WTC11 (cell line): ENCODE measurements around the gene TNS3.
"Not testable (repeated sequence)": the region's sequence is repeated elsewhere in the genome, so short reads cannot be mapped to it uniquely, and the experiment has no call there.

Source experiments
- ARID4B ChIP-seq: sonication (generic); formaldehyde crosslinking; IDR thresholded peaks from 2 replicates; pipeline ENCODE4 v1.8.0; 2023; ENCODE audit warnings: missing genetic modification reagents, mild to moderate bottlenecking, borderline replicate concordance
- CTCF ChIP-seq: fragments of 200-600 bp; IDR thresholded peaks from 2 replicates; pipeline ENCODE4 v1.8.0; 2022; ENCODE audit warnings: antibody characterized with exemption
- E2F5 ChIP-seq: sonication (generic); formaldehyde crosslinking; IDR thresholded peaks from 2 replicates; pipeline ENCODE4 v1.8.1; 2022; ENCODE audit warnings: mild to moderate bottlenecking, moderate library complexity, missing genetic modification reagents
- ELF4 ChIP-seq: sonication (generic); formaldehyde crosslinking; IDR thresholded peaks from 2 replicates; pipeline ENCODE4 v1.8.1; 2022; ENCODE audit warnings: low read depth, mild to moderate bottlenecking, moderate library complexity, missing genetic modification reagents
- FOXK1 ChIP-seq: sonication (generic); formaldehyde crosslinking; IDR thresholded peaks from 2 replicates; pipeline ENCODE4 v1.8.0; 2022; ENCODE audit warnings: mild to moderate bottlenecking, moderate library complexity, missing genetic modification reagents
- GRHL2 ChIP-seq: fragments of 250-450 bp; sonication (Bioruptor Pico); IDR thresholded peaks from 2 replicates; pipeline ENCODE4 v1.8.0; 2022; ENCODE audit warnings: mild to moderate bottlenecking, moderate library complexity; ENCODE audit not compliant: insufficient replicate concordance, severe bottlenecking
- IRF1 ChIP-seq: sonication (generic); formaldehyde crosslinking; IDR thresholded peaks from 2 replicates; pipeline ENCODE4 v1.8.0; 2023; ENCODE audit warnings: missing genetic modification reagents
- JAZF1 ChIP-seq: fragments of 250-450 bp; sonication (Bioruptor Pico); IDR thresholded peaks from 2 replicates; pipeline ENCODE4 v1.9.0; 2021; ENCODE audit warnings: moderate library complexity, mild to moderate bottlenecking, inconsistent platforms
- MAX ChIP-seq: sonication (generic); formaldehyde crosslinking; IDR thresholded peaks from 2 replicates; pipeline ENCODE4 v1.8.0; 2022; ENCODE audit warnings: mild to moderate bottlenecking, missing genetic modification reagents
- NR2C2 ChIP-seq: sonication (generic); formaldehyde crosslinking; IDR thresholded peaks from 2 replicates; pipeline ENCODE4 v1.8.0; 2022; ENCODE audit warnings: mild to moderate bottlenecking, missing genetic modification reagents
- NR3C1 ChIP-seq: sonication (generic); formaldehyde crosslinking; conservative IDR thresholded peaks from 2 replicates; pipeline ENCODE4 v1.8.1; 2023; ENCODE audit warnings: low read depth, mild to moderate bottlenecking, missing genetic modification reagents
- PRRX2 ChIP-seq: fragments of 250-450 bp; sonication (Bioruptor Pico); IDR thresholded peaks from 2 replicates; pipeline ENCODE4 v1.8.0; 2021; ENCODE audit warnings: mild to moderate bottlenecking
- RELA ChIP-seq: sonication (generic); formaldehyde crosslinking; IDR thresholded peaks from 2 replicates; pipeline ENCODE4 v1.8.1; 2022; ENCODE audit warnings: missing genetic modification reagents, mild to moderate bottlenecking, borderline replicate concordance
- ZNF138 ChIP-seq: sonication (generic); formaldehyde crosslinking; conservative IDR thresholded peaks from 2 replicates; pipeline ENCODE4 v1.8.1; 2022; ENCODE audit warnings: mild to moderate bottlenecking, moderate library complexity, missing genetic modification reagents

- not testable (repeated sequence) for TF ChIP-seq FOXK1 (CRISPR knock-in tag); NR2C2; CTCF; NR3C1 (CRISPR knock-in tag); MAX (CRISPR knock-in tag); ARID4B; PRRX2 (CRISPR knock-in tag); GRHL2 (CRISPR knock-in tag); RELA; ELF4 (CRISPR knock-in tag); IRF1 (CRISPR knock-in tag); JAZF1 (CRISPR knock-in tag); E2F5 (CRISPR knock-in tag); ZNF138 (CRISPR knock-in tag)
Observed at GRCh38 chr7:47441048-47441447, 140.9 kb downstream of the TNS3 start.
